AG09319 (cell line): ENCODE results near the gene ARHGAP10.
"Not testable (repeated sequence)": the region's sequence is repeated elsewhere in the genome, so short reads cannot be mapped to it uniquely, and the experiment has no call there.

Source experiments
- DNase-seq: peaks from one replicate; pipeline ENCODE4 v3.0.0-alpha.2; 2010; ENCODE audit warnings: low read depth; ENCODE audit errors: extremely low read depth
- TF ChIP-seq, protein P1 (sequence below): IDR thresholded peaks from 2 replicates; pipeline ENCODE4 v1.5.1; 2011; ENCODE audit warnings: low read depth, mild to moderate bottlenecking, inconsistent platforms, low read length, moderate library complexity

ARHGAP10 gene

GRCh38 chr4:147794787-147795413 is 63.0 kb downstream of the ARHGAP10 start:
- TF ChIP-seq, protein P1, sequence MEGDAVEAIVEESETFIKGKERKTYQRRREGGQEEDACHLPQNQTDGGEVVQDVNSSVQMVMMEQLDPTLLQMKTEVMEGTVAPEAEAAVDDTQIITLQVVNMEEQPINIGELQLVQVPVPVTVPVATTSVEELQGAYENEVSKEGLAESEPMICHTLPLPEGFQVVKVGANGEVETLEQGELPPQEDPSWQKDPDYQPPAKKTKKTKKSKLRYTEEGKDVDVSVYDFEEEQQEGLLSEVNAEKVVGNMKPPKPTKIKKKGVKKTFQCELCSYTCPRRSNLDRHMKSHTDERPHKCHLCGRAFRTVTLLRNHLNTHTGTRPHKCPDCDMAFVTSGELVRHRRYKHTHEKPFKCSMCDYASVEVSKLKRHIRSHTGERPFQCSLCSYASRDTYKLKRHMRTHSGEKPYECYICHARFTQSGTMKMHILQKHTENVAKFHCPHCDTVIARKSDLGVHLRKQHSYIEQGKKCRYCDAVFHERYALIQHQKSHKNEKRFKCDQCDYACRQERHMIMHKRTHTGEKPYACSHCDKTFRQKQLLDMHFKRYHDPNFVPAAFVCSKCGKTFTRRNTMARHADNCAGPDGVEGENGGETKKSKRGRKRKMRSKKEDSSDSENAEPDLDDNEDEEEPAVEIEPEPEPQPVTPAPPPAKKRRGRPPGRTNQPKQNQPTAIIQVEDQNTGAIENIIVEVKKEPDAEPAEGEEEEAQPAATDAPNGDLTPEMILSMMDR, result no peak
- no peak for DNase-seq

DNA sequence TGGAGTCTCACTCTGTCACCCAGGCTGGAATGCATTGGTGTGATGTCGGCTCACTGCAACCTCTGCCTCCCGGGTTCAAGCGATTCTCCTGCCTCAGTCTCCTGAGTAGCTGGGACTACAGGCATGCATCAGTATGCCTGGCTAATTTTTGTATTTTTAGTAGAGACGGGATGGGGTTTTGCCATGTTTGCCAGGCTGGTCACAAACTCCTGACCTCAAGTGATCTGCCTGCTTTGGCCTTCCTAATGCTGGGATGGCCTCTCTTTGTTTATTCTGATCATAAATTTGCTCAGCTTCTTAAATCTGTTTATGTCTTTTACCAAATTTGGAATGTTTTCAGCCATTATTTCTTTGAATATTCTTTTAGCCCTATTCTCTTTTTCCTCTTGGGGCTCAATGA is 67.2 kb downstream of the ARHGAP10 start:
- not testable (repeated sequence) for DNase-seq

DNA sequence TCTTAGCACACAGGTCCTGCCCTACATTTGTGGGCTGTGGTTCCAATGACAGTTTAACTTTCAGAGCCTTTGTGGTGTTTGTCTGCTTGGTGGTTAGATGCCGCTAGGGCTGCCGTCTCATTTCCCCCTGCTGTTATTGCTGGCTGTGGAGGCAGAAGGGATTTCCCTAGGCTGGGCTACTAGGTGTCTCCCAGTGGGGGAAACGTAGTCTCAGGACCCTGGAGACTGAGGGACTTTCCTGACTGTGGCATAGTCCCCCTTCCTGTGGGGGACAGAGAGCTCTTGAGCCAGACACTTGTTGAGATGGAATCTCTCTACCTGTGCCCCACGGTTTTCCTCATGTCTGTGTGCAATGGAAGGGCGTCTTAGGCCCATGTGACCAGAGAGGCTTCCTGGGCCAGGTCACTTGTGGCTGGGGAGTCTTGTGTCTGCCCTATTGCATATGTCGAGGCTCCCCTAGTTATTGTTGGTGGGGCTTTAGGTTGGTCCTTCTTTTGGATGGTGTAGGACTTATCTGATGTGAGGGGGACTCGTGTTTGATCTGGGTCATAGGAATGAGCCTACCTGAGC is 68.2 kb downstream of the ARHGAP10 start:
- no peak for DNase-seq

DNA sequence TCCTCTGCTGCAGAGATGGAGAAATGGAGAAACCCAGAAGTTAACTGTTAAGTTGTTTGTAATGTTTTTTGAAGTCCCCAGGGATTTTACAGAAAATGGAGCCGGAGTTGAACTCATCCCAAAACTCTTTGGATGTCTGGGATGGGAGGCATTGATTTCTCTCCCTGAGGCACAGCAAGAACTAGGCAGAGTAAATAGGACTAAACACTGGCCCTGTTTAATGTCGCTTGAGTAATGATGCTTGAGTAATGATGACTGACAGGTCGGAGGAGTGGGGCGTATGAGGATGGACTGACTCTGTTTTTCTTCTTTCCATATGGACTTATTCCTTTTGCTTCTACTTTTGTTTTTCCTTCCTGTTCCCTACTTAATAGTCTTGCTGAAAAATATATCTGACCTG is 69.9 kb downstream of the ARHGAP10 start:
- TF ChIP-seq, protein P1, result no peak

More for the DNA sequence above, 68.2 kb downstream of the ARHGAP10 start:
- TF ChIP-seq, protein P1, result no peak

DNA sequence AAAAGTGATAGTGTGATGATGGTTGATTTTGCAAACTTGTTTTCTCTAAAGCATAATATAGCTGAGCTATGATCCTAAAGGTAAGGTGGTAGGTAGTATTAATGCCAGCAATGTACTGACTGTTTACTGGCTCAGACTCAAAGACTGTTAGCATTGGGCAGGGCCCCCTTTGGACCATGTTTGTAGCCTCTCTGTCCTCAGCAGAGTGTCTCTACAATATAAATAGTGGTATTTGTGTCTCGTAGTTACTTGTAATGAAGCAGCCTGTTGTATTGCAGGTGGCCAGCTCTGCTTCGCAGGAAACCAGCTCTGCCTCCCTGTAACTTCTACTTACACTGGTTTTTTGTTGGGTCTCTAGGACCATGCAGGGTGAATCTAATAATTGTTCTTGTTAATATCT is 70.5 kb downstream of the ARHGAP10 start:
- DNase-seq, result no peak
- TF ChIP-seq, protein P1, result no peak

More for the DNA sequence above, 69.9 kb downstream of the ARHGAP10 start:
- no peak for DNase-seq

DNA sequence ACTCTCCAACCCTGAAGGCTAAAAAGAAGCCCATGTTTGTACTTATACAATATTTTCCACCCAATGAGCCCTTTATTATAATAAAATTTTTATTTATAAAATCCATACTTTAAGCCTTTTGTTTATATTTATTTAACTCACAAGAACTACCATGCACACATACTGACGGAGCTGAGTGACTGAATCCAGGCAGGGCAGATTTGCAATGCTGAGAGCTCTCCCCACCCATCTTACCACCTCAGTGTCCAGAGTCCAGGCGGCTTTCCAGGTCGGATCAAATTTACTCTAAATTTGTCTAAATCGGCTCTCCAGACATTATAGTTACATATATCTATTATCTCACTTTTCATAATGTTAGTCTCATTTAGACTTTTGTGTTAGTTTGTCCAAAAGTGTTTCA is 74.1 kb downstream of the ARHGAP10 start:
- TF ChIP-seq, protein P1, result no peak
- no peak for DNase-seq

GRCh38 chr4:147808447-147808846 is 76.6 kb downstream of the ARHGAP10 start:
- no peak for DNase-seq
- TF ChIP-seq, protein P1, result no peak

DNA sequence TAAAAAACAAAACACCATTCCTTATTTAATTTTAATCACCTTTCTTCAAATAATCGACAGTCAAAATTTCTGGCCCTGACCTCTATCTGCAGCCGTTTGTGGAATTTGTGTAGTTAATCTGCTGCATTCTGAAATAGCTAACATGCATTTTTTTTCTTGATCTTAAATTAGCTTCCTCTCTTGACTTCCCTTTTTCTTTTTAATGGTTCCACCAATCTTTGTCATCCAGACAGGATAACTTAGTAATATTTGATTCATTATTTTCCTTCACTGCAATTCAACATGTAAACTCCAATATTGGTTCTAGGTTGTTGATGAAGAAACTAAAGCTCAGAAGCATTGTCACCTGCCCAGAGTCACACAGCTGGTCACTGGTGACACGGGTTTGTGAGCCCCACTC is 77.3 kb downstream of the ARHGAP10 start:
- TF ChIP-seq, protein P1, result no peak
- no peak for DNase-seq
